H4 (cell line): ENCODE results near the gene PPHLN1. TPM values are rescaled to one million over a fixed set of nuclear protein-coding genes. Genes with fewer than 3 reads are reported as not detected.
"Not testable (repeated sequence)": the region's sequence is repeated elsewhere in the genome, so short reads cannot be mapped to it uniquely, and the experiment has no call there.

ENCODE experiments used
- DNase-seq: peaks from one replicate; pipeline ENCODE4 v3.0.0-alpha.2; 2015; ENCODE audit warnings: low spot score
- total RNA-seq: library from RNA; depleted of rRNA; stranded (reverse); fragments of >200 nt; shearing (Covaris generic); gene quantifications from 2 replicates; pipeline ENCODE4 v1.2.3, GENCODE V29; 2014

The PPHLN1 gene
- total RNA-seq, 1 experiment from 2014 or later, result 96.5 TPM

DNA sequence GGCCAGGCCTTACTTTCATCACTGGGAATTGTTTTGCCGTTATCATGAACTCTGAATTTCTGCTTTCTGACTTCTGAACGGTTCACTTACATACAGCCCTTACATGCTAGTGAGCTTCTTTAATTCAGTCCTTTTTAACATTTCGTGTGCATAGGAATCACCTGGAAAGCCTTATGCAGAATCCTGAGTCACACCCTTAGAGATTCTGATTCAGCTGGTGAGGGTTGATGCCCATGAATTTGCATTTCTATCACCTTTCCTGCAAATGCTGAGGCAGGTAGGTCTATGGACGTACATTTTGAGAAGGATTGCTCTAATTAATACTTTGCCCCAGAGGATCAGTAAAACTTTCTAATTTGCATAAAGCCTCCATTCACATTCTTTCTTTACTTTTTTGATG, 44.0 kb downstream of the PPHLN1 start:
- DNase-seq, result no peak

DNA sequence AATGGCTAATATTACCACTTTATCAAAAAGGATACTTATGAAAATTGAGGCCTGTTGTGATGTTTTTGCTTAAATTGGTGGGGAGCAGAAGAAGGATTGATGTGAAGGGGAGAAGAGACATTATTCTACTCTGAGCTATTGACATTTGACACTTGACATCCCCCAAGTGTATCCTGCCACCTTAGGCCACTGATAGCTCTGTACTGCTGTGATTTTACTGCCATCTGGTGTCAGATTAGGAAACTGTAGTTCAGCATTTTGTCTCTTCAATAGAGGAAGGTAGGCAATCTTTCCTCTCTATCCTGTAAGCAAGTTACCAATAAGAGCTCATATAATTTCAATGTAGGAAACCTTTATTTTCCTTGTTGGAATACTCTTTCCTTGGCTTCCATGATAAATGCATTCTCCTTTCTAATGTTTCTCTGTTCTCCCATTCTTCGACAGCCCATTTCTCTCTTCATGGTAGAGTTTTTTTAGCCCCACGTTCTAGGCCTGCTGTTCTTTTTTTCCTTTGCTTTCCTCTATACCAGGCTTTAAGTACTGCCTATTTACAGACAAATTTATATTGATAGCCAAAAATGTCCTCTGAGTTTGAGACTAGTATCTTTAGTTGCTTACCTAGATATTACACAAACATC, 46.3 kb downstream of the PPHLN1 start:
- peak; percentile 38 for DNase-seq

- no peak for DNase-seq
These were observed 47.7 kb downstream of the PPHLN1 start for GRCh38 chr12:42373669-42374068.

DNA sequence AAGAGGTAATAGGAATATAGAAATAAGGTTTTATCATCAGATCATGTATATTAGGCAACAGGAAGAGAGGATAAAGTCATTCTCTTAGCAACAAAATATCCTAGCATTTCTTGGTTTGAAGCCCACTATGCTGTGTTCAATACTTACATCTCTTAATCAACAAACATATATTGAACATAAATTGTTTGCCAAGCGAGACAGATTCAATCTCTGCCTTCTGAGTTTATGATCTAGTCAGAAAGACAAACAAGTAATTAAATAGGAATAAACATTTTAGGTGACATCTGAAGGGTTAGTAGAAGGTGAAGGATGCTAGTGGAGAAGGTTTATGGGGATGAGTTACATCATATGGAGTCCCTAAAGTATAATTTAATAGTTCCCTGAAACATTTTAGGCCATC, 54.8 kb downstream of the PPHLN1 start:
- DNase-seq, result no peak

DNA sequence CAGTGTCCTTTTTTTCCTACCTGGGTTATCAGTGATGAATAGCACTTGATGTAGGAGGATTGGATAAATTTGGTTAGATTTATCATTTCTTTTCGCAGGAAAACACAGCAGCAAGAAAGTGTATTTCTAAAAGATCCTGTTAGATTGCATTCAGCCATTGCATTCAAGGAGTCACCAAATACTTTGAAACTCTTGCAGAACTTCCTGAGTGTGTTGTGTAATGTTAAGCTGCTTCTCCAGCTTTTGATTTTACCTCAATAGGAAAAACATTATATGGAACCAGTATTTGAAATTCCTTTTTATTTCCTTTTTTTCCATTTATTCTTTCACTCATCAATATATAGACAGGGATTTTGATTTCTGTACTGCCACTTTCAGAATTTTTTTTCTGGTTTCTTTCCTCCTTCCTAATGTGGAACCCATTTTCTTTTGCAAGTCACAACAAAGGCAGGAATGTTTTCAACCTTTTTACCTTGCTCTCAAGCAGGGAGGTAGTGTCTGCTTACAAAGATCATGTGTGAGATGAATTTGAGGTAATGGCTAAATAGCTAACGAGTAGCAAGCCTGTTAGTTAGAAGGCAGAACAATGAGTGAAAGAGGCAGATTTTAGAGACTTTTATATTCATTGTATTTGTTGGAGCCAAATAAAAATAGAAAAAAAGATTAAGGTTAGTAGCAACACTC, 56.2 kb downstream of the PPHLN1 start:
- DNase-seq, result no peak

DNA sequence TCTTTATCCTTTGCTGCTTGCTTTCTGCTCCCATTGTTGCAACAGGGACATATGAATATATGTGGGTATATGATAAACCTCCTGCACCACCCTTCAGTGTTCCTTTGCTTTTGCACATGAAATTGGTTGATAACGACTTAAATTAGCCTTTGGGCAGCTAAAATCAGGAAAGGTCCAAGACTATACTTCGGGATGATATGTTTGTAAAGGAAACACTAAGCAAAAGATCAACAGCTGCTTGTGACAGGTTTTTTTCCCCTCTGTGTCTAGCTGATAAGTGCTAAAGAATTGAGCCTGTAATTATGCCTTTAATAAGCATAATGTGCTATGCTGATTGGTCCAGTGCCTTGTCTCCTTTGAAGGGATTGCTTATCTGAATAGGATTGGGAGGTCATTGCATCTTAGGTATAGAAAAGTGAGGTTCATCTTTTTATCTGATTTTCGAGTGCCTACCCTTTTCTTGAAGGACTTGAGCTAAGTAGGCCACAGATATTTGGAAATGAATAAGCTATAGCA, 59.4 kb downstream of the PPHLN1 start:
- DNase-seq, result no peak

DNA sequence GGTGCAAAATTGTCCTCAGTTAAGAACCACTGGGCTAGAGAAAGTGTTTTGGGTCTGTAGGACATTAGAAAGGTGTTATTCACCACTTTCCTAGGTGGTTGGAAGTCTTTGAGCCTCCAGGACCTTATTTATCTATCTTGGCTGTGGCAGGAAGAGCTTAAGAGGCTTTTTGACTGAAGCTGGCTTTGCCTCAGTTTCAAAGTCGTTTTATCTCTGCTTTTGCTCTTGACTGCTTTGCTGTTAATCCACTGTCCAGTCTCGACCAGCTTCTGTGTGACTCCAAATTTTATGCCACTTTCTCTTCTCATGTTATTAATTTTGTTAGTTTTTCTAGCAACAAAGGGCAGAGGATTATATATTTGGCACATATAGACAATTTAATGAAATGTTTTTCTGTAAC, 60.3 kb downstream of the PPHLN1 start:
- no peak for DNase-seq

DNA sequence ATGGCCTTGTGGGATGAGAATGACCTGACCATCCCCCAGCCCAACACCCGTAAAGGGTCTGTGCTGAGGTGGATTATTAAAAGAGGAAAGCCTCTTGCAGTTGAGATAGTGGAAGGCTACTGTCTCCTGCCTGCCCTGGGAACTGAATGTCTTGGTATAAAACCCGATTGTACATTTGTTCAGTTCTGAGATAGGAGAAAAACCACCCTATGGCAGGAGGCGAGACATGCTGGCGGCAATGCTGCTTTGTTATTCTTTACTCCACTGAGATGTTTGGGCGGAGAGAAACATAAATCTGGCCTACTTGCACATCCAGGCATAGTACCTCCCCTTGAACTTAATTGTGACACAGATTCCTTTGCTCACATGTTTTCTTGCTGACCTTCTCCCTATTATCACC, 62.1 kb downstream of the PPHLN1 start:
- not testable (repeated sequence) for DNase-seq

GRCh38 chr12:42394429-42394828, 68.5 kb downstream of the PPHLN1 start:
- DNase-seq, result no peak

DNA sequence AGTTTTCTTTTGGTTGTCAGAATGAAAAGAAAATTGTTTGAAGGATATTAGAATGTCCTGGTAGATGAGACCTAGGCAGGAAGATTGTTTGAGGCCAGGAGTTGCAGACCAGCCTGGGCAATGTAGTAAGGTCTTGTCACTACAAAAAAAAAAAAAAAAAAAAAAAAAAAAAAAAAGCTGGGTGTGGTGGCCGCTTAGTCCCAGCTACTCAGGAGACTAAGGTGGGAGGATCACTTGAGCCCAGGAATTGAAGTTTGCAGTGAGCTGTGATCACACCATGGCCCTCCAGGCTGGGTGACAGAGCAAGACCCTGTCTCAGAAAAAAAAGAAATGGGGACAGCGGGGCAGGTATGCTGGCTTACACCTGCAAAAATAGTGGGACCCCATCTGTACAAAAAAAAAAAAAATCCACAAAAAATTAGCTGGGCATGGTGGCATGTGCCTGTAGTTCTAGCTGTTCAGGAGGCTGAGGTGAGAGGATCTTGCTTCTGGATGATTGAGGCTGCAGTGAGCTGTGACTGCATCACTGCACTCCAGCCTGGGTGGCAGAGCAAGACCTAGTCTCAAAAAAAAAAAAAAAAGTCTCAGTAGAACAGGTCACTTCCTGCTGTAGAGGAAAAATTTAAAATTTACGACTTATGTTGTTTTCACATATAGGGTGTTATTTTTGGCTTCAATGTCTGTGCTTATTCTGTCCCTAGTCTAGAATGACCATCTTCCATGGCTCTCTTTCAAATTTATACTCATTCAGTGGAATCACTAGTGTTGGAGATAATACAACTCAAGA, 70.7 kb downstream of the PPHLN1 start:
- DNase-seq, result no peak

GRCh38 chr12:42402821-42403411, 76.9 kb downstream of the PPHLN1 start:
- no peak for DNase-seq

- DNase-seq, result no peak
These were observed 81.3 kb downstream of the PPHLN1 start for GRCh38 chr12:42407306-42407705.

DNA sequence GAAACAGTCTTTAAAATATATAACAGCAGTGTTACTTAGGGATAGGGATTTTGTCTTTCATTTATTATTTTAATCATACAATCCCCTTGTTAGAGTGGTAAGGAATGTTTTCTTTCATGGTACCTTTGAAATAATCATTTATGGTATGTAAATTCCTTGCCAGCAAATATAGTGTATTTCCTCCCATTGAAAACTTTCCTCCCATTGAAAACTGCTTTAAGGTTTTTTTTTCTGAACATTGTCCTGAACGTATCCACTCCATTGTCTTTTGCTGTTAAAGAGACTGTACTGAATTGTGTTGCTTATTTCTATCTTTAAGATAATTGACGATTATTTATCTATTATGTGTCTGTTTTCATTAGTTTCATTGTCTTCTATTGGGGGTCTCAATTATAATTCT, 83.5 kb downstream of the PPHLN1 start:
- no peak for DNase-seq

DNA sequence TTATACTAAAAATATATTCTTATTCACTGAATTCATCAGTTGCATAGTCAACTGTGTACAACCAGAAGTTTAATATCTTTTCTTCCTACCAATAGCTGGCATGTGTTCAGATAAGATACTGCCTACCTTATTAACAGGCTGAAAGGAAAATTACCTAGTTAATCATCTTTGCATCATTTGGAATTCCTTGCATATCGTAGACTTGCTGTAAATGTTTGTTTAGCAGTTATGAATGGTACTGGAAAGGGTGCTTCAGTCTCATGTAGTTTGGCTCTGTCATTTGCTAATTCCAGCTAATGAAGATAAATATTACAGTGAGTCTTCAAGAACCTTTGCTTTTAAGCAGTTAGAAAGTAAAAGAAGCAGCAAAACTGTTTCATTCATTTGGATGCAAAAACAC, 84.4 kb downstream of the PPHLN1 start:
- DNase-seq, result no peak

- no peak for DNase-seq
These were observed 94.4 kb downstream of the PPHLN1 start for GRCh38 chr12:42420395-42420794.

DNA sequence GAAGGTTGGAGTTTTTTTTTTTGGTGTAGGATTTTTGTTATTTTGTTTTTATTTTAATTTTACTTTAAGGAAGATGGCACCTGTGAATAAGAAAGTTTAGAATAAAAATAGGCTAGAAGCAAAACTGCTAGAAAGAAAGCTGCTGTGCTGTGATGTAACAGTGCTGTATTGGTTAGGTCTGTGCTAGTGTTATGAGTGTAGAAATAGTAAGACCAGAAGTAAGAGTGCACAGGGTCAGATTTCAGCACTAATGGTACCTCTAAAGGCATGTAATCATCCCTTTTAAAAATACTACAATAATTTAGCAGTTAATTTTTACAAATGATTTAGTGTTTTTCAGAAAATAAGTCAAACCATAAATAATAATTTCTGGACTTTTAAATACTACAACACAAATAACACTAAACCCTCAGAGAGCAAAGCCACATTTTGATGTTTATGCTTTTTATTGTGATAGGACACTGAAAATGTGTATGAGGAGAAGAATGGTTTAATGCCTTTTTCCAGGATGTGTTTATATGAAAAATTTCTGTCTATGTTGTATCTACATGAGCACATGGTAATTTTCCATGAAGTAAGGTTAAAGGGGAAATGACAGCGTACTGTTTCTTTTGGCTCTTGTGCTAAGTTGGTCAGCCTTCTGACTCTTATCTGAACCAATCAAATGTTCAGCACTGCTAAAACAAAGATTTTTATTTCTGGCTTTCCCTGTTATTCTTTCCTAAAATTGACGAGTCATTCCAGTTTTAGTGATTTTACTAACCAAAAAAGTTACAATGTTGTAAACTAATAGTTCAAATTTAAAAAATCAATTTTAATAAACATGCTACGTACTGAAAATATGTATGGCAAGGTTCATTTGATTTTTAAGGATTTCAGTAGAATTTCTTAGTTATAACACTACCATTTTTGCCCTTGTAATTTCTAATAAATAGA, 96.1 kb downstream of the PPHLN1 start:
- peak; percentile 22 for DNase-seq

DNA sequence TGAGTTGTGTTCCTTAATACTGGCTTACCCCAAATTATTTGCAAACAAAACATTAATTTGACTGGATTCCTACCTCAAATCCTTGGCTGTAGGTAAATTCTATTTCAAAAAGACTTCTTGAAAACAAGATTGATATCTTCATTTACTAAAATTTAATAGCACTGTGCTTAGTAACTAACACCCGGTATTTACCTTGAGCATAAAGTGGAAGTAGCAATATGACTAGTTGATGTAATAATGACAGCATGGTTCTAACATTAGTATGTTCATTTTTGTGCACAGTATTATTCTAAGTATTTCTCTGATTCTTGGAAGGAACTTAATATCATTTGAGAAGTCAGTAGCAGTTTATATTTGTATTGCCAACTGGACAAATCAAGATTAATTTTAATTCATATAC, 96.8 kb downstream of the PPHLN1 start:
- no peak for DNase-seq

GRCh38 chr12:42426746-42427145, 100.8 kb downstream of the PPHLN1 start:
- peak; percentile 67 for DNase-seq

DNA sequence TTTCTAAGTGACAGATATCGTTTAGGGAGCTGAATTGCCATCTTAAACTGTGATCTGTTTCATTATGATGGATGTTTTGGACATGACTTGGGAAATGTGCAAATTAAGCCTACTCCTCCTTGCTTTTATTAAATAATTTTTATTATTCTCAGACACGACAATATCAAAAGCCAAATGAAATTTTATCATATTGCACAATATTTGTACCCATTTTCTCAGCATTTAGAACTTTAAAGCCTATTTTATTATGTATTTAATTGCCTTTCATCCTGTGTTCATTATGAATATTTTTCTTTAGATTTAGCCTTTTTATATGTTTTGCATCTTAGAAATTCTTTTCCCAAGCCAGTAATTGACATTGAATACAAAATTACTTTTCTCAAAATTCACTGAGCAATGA, 102.9 kb downstream of the PPHLN1 start:
- DNase-seq, result no peak

- no peak for DNase-seq
These were observed 106.7 kb downstream of the PPHLN1 start for GRCh38 chr12:42432517-42433140.

GRCh38 chr12:42440608-42441007, 114.6 kb downstream of the PPHLN1 start:
- DNase-seq, result no peak
